Measurements from ENCODE around the gene FBXL7. TPM values are rescaled to one million over a fixed set of nuclear protein-coding genes. Genes with fewer than 3 reads are reported as not detected.

FBXL7 gene
- total and polyA plus RNA-seq, 2 donors (not counting 3 experiments of a cell fraction or from before 2014, with no cell fraction given), result 23.5 to 32.2 TPM

GRCh38 chr5:15506897-15507296, 6.9 kb downstream of the FBXL7 start:
- Histone ChIP-seq H3K36me3 (ENCODE audit: control insufficient read depth in 2 of 2, extremely low read depth in 1 of 2, insufficient read depth in 2 of 2, low read length in 2 of 2) (no peaks in the 10 kb centered on the region), H2AFZ (ENCODE audit: low read depth, low read length) (no peak overlapping the region), H3K27me3 (ENCODE audit: control insufficient read depth in 2 of 2, insufficient read depth in 2 of 2, low read length in 2 of 2) (no peaks in the 10 kb centered on the region), H3K4me2 (ENCODE audit: insufficient read depth, low read length) (no peak overlapping the region), H3K4me3 (replicated peaks in 1 of 3; ENCODE audit: insufficient read depth in 1 of 3, low read depth in 1 of 3, low read length in 3 of 3) (no peak overlapping the region), H3K9me3 (replicated peaks; ENCODE audit: control insufficient read depth, insufficient read depth, low read length) (no peaks in the 10 kb centered on the region), H3K9ac (replicated peaks; ENCODE audit: extremely low read depth, insufficient read depth, low read length) (no peak overlapping the region), H3K27ac (ENCODE audit: insufficient read depth, low read depth, low read length) (no peak overlapping the region), H3K9me1 (replicated peaks; ENCODE audit: control insufficient read depth, extremely low read depth, insufficient read depth, low read length) (no peaks in the 10 kb centered on the region), H3K79me2 (ENCODE audit: control insufficient read depth, insufficient read depth, low read length) (peaks cover 62% of the 10 kb centered on the region), H3K4me1 (ENCODE audit: control insufficient read depth, extremely low read depth, insufficient read depth, low read length) (peaks cover 24% of the 10 kb centered on the region), H4K20me1 (replicated peaks; ENCODE audit: control insufficient read depth, extremely low read depth, insufficient read depth, low read length) (peaks cover 2% of the 10 kb centered on the region)
- CTCF ChIA-PET, result no interaction called here
- BruUV-seq (replicated peaks), result no TSS peak
- POLR2A ChIA-PET, result no interaction called here
- no peak for DNase-seq (ENCODE audit: low read depth, low spot score)
- intact Hi-C loops (cut with micrococcal nuclease), result loop anchor here (10.0 kb wide), 1 partner anchor 178 kb away; no protein-coding TSS in a partner anchor
- dilution Hi-C loops (cut with MboI; ENCODE audit: extremely low pct_ligation_motif_present, low sequenced_read_pairs), result no loop called here
- no peak for FAIRE-seq
- TF ChIP-seq JUN (IDR thresholded peaks at IDR 0.05; ENCODE audit: borderline replicate concordance, insufficient read depth, insufficient read length, low read depth), result no peak
- no peak for TF ChIP-seq MAX (IDR thresholded peaks at IDR 0.05; ENCODE audit: insufficient read depth, insufficient read length)

DNA sequence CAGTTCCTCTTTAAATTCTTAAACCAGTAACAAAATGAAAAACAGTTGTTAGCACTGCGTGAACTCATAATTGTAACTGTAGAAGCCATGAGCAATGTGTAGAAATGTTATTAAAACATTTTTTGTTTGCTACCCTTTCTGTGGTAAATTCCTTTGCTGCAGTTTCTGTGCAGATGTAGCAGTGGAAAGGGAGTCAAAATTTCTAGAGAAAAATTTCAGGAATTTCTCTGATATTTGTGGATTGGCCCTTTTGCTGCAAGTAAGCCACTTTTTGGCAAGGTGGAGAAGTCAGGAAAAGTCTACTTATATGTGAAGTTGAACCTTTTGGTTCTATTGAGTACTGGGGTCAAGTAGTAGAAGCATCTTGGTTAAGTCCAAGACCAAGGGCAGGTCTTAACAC, 10.1 kb downstream of the FBXL7 start:
- intact Hi-C loops (cut with micrococcal nuclease), result no loop called here
- H3K4me1 ChIP-seq (ENCODE audit: control insufficient read depth, extremely low read depth, insufficient read depth, low read length), result peaks cover 18% of the 10 kb centered on the region
- H3K9ac ChIP-seq (replicated peaks; ENCODE audit: extremely low read depth, insufficient read depth, low read length), result no peak overlapping the region
- no peak for TF ChIP-seq POLR2AphosphoS5 (IDR thresholded peaks at IDR 0.05; ENCODE audit: insufficient read depth, low read depth, low read length)
- no peak overlapping the region for H3K27ac ChIP-seq (ENCODE audit: insufficient read depth, low read depth, low read length)
- H2AFZ ChIP-seq (ENCODE audit: low read depth, low read length), result no peak overlapping the region
- no peak overlapping the region for H3K4me3 ChIP-seq (replicated peaks in 1 of 3; ENCODE audit: insufficient read depth in 1 of 3, low read depth in 1 of 3, low read length in 3 of 3)
- no peaks in the 10 kb centered on the region for H3K9me3 ChIP-seq (replicated peaks; ENCODE audit: control insufficient read depth, insufficient read depth, low read length)
- H3K79me2 ChIP-seq (ENCODE audit: control insufficient read depth, insufficient read depth, low read length), result peaks cover 50% of the 10 kb centered on the region
- dilution Hi-C loops (cut with MboI; ENCODE audit: extremely low pct_ligation_motif_present, low sequenced_read_pairs), result no loop called here
- no peak overlapping the region for H3K4me2 ChIP-seq (ENCODE audit: insufficient read depth, low read length)
- no peaks in the 10 kb centered on the region for H3K36me3 ChIP-seq (ENCODE audit: control insufficient read depth in 2 of 2, extremely low read depth in 1 of 2, insufficient read depth in 2 of 2, low read length in 2 of 2)
- FAIRE-seq (no peak), DNase-seq (ENCODE audit: low read depth, low spot score) (no peak)
- no peaks in the 10 kb centered on the region for H3K9me1 ChIP-seq (replicated peaks; ENCODE audit: control insufficient read depth, extremely low read depth, insufficient read depth, low read length)
- BruUV-seq (replicated peaks), result no TSS peak
- peaks cover 10% of the 10 kb centered on the region for H4K20me1 ChIP-seq (replicated peaks; ENCODE audit: control insufficient read depth, extremely low read depth, insufficient read depth, low read length)
- ChIA-PET CTCF (interaction anchor here (0.6 to 1.2 kb wide), 4 partner anchors 9 to 405 kb away, joined by 3 to 5 read pairs (median 3); no protein-coding TSS in a partner anchor), POLR2A (interaction anchor here (1.5 kb wide), 1 partner anchor 10 kb away, joined by 5 read pairs; the partner anchor contains the start of gene FBXL7)
- H3K27me3 ChIP-seq (ENCODE audit: control insufficient read depth in 2 of 2, insufficient read depth in 2 of 2, low read length in 2 of 2), result no peaks in the 10 kb centered on the region

All from endothelial cell of umbilical vein (primary cell).